DND-41 (cell line): Measurements from ENCODE around the gene NPSR1.

Experiments
- EZH2 ChIP-seq: IDR thresholded peaks from 3 replicates; pipeline ENCODE4 v1.6.1; 2012; ENCODE audit warnings: borderline replicate concordance, low read depth, mild to moderate bottlenecking, moderate library complexity, low read length, inconsistent platforms; ENCODE audit not compliant: severe bottlenecking
- TF ChIP-seq, protein P1 (sequence below): IDR thresholded peaks from 2 replicates; pipeline ENCODE4 v1.5.1; 2012; ENCODE audit warnings: borderline replicate concordance, low read length, moderate library complexity, mild to moderate bottlenecking; ENCODE audit not compliant: poor library complexity, severe bottlenecking; ENCODE audit errors: extremely low read depth

DNA sequence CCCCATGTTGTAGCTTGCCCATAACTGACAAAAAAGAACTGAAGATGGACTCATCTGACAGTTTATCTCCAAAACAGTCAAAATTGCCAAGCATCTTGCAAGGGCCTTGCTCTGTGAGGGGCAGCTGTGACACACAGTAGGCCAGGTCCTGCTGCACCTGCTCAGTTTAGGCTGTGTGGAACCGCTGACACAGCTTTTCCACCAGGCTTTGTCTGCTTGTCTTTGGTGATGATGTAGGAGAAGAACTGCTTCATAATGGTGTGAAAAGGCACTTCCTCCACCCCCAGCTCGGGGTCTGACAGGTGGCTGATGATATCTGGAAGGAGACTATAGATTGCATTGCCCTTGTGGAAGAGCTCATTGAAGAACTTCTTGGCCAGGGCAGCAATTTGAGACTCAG is 92.6 kb downstream of the NPSR1 start:
- TF ChIP-seq, protein P1, sequence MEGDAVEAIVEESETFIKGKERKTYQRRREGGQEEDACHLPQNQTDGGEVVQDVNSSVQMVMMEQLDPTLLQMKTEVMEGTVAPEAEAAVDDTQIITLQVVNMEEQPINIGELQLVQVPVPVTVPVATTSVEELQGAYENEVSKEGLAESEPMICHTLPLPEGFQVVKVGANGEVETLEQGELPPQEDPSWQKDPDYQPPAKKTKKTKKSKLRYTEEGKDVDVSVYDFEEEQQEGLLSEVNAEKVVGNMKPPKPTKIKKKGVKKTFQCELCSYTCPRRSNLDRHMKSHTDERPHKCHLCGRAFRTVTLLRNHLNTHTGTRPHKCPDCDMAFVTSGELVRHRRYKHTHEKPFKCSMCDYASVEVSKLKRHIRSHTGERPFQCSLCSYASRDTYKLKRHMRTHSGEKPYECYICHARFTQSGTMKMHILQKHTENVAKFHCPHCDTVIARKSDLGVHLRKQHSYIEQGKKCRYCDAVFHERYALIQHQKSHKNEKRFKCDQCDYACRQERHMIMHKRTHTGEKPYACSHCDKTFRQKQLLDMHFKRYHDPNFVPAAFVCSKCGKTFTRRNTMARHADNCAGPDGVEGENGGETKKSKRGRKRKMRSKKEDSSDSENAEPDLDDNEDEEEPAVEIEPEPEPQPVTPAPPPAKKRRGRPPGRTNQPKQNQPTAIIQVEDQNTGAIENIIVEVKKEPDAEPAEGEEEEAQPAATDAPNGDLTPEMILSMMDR = no peak
- TF ChIP-seq EZH2 = no peak
